Hepatocyte (in vitro differentiated cells): ENCODE data around the gene OR4D11.
A peak's percentile ranks its signal among the peaks of the same experiment; 100 is the strongest.

Source experiments
- CTCF ChIP-seq: fragments of 200-600 bp; sonication (generic); IDR thresholded peaks from 2 replicates; pipeline ENCODE4 v1.5.1; 2016; ENCODE audit warnings: antibody characterized with exemption, mild to moderate bottlenecking; ENCODE audit not compliant: poor library complexity
- EZH2 ChIP-seq: fragments of 200-600 bp; sonication (generic); IDR thresholded peaks from 2 replicates; pipeline ENCODE4 v1.6.1; 2016; ENCODE audit warnings: antibody characterized with exemption, mild to moderate bottlenecking, borderline replicate concordance
- EZH2phosphoT487 ChIP-seq: fragments of 200-600 bp; sonication (generic); IDR thresholded peaks from one replicate; pipeline ENCODE4 v1.6.1; 2018; ENCODE audit warnings: antibody characterized with exemption, mild to moderate bottlenecking, low read depth, moderate library complexity; ENCODE audit not compliant: unreplicated experiment, severe bottlenecking

GRCh38 chr11:59550368-59550841 lies 47.0 kb downstream of the OR4D11 start:
- TF ChIP-seq CTCF, result peak; percentile 49
- no peak for TF ChIP-seq EZH2
- no peak for TF ChIP-seq EZH2phosphoT487
